MG63 (cell line): ENCODE measurements around the gene TMEM248. TPM values are rescaled to one million over a fixed set of nuclear protein-coding genes. Genes with fewer than 3 reads are reported as not detected.

ENCODE experiments used
- DNase-seq: peaks from one replicate; pipeline ENCODE4 v3.0.0-alpha.2; 2020
- H3K27me3 ChIP-seq: fragments of 250-450 bp; sonication (Bioruptor Pico); 2 replicates; pipeline ENCODE4 v1.5.1; 2020; ENCODE audit warnings: mild to moderate bottlenecking, moderate library complexity
- H3K36me3 ChIP-seq: fragments of 250-450 bp; sonication (Bioruptor Pico); 2 replicates; pipeline ENCODE4 v1.5.1; 2020; ENCODE audit warnings: mild to moderate bottlenecking, moderate library complexity
- H3K4me3 ChIP-seq: fragments of 250-450 bp; sonication (Bioruptor Pico); 2 replicates; pipeline ENCODE4 v1.5.1; 2020; ENCODE audit warnings: mild to moderate bottlenecking, moderate library complexity
- H3K9me3 ChIP-seq: fragments of 250-450 bp; sonication (Bioruptor Pico); 2 replicates; pipeline ENCODE4 v1.5.1; 2020; ENCODE audit warnings: mild to moderate bottlenecking, moderate library complexity
- total RNA-seq: library from RNA; depleted of rRNA; stranded (reverse); fragments of >200 nt; shearing (Covaris generic); gene quantifications from 2 replicates; pipeline ENCODE4 v1.2.3, GENCODE V29; 2014; ENCODE audit warnings: low replicate concordance

Gene TMEM248
- total RNA-seq, 1 experiment from 2014 or later = 55.4 TPM

GRCh38 chr7:66928388-66928787 lies 7.4 kb downstream of the TMEM248 start:
- Histone ChIP-seq H3K36me3 (peaks cover 7% of the 10 kb centered on the region), H3K27me3 (no peaks in the 10 kb centered on the region), H3K4me3 (no peak overlapping the region), H3K9me3 (no peaks in the 10 kb centered on the region)
- no peak for DNase-seq

DNA sequence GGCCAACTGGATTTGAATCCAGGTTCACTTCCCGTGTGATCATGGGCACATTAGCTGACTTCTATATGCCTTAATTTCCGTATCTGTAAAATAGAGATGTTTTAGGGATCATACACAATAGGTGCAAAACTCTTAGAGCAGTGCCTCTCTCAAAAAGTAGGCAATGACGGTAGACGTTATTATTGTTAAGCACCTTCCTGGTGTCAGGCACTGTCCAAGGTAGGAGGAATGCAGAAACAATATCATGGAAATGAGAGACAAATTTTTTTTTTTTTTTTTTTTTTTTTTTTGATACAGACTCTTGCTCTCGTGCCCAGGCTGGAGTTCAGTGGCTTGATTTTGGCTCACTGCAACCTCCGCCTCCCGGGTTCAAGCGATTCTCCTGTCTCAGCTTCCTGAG lies 8.1 kb downstream of the TMEM248 start:
- no peak for DNase-seq
- H3K36me3 ChIP-seq = peaks cover 4% of the 10 kb centered on the region
- no peaks in the 10 kb centered on the region for H3K27me3 ChIP-seq
- H3K4me3 ChIP-seq = no peak overlapping the region
- H3K9me3 ChIP-seq = no peaks in the 10 kb centered on the region

GRCh38 chr7:66929935-66930334 lies 8.9 kb downstream of the TMEM248 start:
- H3K9me3 ChIP-seq = no peaks in the 10 kb centered on the region
- DNase-seq = no peak
- H3K36me3 ChIP-seq = peaks cover 4% of the 10 kb centered on the region
- no peak overlapping the region for H3K4me3 ChIP-seq
- H3K27me3 ChIP-seq = no peaks in the 10 kb centered on the region

DNA sequence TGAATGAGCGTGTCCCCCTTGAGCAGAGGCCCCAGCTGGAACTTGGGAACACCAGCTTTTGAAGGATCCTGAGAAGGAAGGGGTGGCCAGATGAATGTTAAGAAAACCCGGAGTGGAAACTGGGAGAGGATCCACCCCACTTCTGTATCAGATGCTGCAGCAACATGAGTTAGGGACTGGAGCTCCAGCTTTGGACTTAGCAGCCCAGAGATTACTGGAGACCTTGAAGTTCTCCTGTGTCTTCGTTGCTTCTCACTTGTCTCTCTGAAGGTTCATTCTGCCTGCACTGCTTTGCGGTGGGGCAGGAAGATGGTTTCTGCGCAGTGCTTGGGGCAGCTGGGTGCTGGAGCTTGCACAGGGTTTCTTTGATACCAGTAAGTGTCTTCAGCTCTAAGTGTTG lies 9.3 kb downstream of the TMEM248 start:
- Histone ChIP-seq H3K4me3 (no peak overlapping the region), H3K36me3 (peaks cover 4% of the 10 kb centered on the region), H3K9me3 (no peaks in the 10 kb centered on the region), H3K27me3 (no peaks in the 10 kb centered on the region)
- DNase-seq = no peak

GRCh38 chr7:66933469-66933868 lies 12.4 kb downstream of the TMEM248 start:
- Histone ChIP-seq H3K9me3 (no peaks in the 10 kb centered on the region), H3K4me3 (no peak overlapping the region), H3K27me3 (no peaks in the 10 kb centered on the region), H3K36me3 (peaks cover 7% of the 10 kb centered on the region)
- DNase-seq = no peak

GRCh38 chr7:66937940-66938339 lies 16.9 kb downstream of the TMEM248 start:
- DNase-seq = no peak
- no peak overlapping the region for H3K4me3 ChIP-seq
- H3K36me3 ChIP-seq = peaks cover 8% of the 10 kb centered on the region
- H3K27me3 ChIP-seq = no peaks in the 10 kb centered on the region
- no peaks in the 10 kb centered on the region for H3K9me3 ChIP-seq

GRCh38 chr7:66939325-66939724 lies 18.3 kb downstream of the TMEM248 start:
- Histone ChIP-seq H3K27me3 (no peaks in the 10 kb centered on the region), H3K36me3 (peaks cover 8% of the 10 kb centered on the region), H3K4me3 (no peak overlapping the region), H3K9me3 (no peaks in the 10 kb centered on the region)
- DNase-seq = no peak

DNA sequence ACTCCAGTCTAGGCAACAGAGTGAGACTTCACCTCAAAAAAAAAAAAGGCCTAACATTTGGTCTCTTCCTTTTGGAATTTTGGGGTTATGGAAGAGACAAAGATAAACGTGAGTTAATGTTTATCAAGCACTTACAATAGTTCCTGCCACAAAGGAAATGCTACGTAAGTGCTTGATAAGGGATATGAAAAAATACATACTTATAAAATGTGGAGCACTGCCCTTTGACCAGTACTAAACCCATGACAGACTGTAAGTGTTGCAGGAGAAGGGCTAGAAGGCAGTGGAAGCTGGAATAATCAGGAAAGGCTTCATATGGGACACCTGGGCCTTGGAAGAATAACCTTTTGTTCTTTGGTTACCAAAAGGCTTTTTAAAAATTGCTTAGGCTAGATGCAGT lies 25.5 kb downstream of the TMEM248 start:
- peaks cover 20% of the 10 kb centered on the region for H3K36me3 ChIP-seq
- H3K4me3 ChIP-seq = no peak overlapping the region
- H3K27me3 ChIP-seq = no peaks in the 10 kb centered on the region
- DNase-seq = no peak
- no peaks in the 10 kb centered on the region for H3K9me3 ChIP-seq

DNA sequence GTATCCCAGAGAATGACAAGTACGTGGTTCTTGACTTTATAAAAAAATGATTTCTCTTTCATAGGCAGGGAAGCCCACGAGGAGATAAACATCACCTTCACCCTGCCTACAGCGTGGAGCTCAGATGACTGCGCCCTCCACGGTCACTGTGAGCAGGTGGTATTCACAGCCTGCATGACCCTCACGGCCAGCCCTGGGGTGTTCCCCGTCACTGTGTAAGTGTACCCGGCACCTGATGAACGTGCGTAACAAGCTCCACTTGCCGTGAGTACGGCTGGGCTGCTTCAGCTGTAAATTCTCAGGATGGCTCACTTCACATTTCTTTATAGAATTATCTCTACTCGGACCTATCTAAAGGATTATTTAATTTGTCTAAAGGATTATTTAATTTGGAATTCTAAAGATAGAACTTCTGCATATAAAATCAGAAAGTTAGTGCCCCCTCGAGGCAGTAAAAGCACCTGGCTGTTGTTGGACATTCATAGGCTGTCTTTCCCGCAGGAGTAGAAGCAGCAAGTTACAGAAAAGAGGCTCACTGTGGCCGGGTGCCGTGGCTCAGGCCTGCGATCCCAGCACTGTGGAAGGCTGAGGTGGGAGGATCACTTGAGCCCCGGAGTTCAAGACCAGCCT lies 27.6 kb downstream of the TMEM248 start:
- H3K36me3 ChIP-seq = peaks cover 19% of the 10 kb centered on the region
- no peak for DNase-seq

GRCh38 chr7:66950311-66950710 lies 29.3 kb downstream of the TMEM248 start:
- H3K27me3 ChIP-seq = no peaks in the 10 kb centered on the region
- peaks cover 15% of the 10 kb centered on the region for H3K36me3 ChIP-seq
- no peak overlapping the region for H3K4me3 ChIP-seq
- no peaks in the 10 kb centered on the region for H3K9me3 ChIP-seq
- no peak for DNase-seq

More for the DNA sequence above, 27.6 kb downstream of the TMEM248 start:
- Histone ChIP-seq H3K9me3 (no peaks in the 10 kb centered on the region), H3K27me3 (no peaks in the 10 kb centered on the region), H3K4me3 (no peak overlapping the region)

GRCh38 chr7:66950763-66951162 lies 29.7 kb downstream of the TMEM248 start:
- DNase-seq = no peak
- peaks cover 15% of the 10 kb centered on the region for H3K36me3 ChIP-seq
- no peaks in the 10 kb centered on the region for H3K9me3 ChIP-seq
- H3K4me3 ChIP-seq = no peak overlapping the region
- H3K27me3 ChIP-seq = no peaks in the 10 kb centered on the region

DNA sequence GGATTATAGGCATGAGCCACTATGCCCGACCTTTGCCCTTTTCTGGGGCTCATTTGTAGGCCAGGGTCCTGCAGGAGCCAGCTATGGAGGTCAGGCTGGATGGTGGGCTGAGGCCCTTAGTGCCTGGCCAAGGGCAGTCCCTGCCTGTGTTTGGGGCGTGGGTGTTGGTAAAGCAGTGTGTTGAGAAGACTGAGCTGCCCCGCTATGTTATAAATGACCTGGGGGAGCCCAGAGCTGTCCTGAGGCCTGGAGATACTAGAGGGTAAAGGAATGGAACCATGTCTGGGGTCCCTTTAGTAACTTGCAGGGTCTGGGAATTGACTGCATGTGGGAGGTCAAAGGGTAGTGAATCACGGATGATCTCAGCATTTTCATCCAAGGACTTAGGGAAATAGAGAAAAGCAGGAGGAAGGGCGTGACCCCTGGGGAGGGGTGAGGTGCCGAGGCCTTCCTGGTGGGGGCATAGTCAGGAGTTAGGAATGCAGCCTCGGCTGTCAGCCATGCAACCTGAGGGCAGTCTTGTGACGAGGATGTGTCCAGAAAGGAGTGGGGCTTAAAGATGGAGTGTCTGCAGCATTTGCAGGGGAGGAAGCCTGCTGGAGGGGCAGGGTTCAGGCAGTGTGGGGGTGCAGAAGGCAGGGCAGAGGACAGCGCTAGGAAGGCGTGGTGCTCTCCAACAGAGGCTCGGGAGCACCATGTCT lies 31.5 kb downstream of the TMEM248 start:
- Histone ChIP-seq H3K36me3 (peaks cover 18% of the 10 kb centered on the region), H3K27me3 (no peaks in the 10 kb centered on the region)

DNA sequence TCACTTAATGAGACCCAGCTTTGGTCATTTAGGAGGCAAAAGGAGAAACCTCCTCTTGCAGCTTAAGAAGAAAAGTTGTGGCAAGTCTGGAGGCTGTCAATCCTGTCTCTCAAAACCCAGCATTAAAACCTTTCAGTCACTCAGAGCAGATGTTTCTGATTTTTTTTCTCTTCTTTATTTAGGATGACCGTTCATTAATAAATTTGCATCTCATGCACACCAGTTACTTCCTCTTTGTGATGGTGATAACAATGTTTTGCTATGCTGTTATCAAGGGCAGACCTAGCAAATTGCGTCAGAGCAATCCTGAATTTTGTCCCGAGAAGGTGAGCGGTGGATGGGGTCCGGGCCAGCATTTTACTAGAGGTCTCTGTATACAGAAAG lies 32.0 kb downstream of the TMEM248 start:
- H3K36me3 ChIP-seq = peaks cover 18% of the 10 kb centered on the region
- H3K4me3 ChIP-seq = no peak overlapping the region
- H3K9me3 ChIP-seq = no peaks in the 10 kb centered on the region
- DNase-seq = no peak
- H3K27me3 ChIP-seq = no peaks in the 10 kb centered on the region

More for the DNA sequence above, 31.5 kb downstream of the TMEM248 start:
- no peak overlapping the region for H3K4me3 ChIP-seq
- no peaks in the 10 kb centered on the region for H3K9me3 ChIP-seq
- DNase-seq = peak; percentile 81

GRCh38 chr7:66957595-66958290 lies 36.7 kb downstream of the TMEM248 start:
- peaks cover 6% of the 10 kb centered on the region; the same call in 1 of the 2 replicates for H3K36me3 ChIP-seq
- no peak for DNase-seq
- no peaks in the 10 kb centered on the region for H3K9me3 ChIP-seq
- H3K4me3 ChIP-seq = no peak overlapping the region
- H3K27me3 ChIP-seq = no peaks in the 10 kb centered on the region

DNA sequence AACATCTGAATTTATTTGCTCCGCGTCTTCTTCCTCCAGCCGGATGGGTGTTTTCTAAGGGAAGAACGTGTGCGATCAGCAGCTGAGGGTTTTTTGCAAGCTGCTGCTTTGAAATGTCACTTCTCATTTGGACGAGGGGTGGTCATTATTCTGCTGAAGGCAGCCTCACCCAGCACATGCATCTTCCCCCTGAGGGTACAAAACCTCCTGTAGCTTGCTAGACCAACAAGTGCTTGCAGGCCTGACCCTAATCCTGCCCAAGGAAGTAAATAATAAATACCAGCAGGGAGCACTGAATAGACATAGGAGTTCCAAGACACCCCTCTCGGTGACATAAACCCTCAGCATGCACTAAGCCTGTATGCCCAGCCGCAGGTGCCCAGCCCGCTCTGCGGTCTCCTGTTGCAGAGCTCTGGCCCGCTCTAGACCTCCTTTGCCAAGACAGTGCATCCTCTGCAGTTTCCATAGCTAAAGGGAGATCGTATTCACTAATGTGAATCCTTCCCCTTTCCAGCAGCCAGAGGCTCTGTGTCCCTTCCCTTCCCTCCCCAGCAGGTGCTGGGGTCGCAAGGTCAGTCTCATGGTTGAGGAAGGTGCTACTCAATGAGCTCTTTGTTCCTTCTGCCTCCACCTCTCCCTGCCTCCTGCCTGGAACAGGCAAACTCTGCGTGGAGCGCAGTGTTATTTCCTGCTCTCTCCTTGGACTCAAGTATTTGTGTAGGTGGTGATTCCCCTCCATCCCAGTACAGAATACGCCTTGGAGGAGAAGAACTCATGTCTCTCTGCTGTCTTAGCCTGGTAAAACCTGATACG lies 37.7 kb downstream of the TMEM248 start:
- no peaks in the 10 kb centered on the region for H3K9me3 ChIP-seq
- no peak overlapping the region for H3K4me3 ChIP-seq
- H3K36me3 ChIP-seq = peaks cover 6% of the 10 kb centered on the region; the same call in 1 of the 2 replicates
- H3K27me3 ChIP-seq = no peaks in the 10 kb centered on the region
- no peak for DNase-seq

DNA sequence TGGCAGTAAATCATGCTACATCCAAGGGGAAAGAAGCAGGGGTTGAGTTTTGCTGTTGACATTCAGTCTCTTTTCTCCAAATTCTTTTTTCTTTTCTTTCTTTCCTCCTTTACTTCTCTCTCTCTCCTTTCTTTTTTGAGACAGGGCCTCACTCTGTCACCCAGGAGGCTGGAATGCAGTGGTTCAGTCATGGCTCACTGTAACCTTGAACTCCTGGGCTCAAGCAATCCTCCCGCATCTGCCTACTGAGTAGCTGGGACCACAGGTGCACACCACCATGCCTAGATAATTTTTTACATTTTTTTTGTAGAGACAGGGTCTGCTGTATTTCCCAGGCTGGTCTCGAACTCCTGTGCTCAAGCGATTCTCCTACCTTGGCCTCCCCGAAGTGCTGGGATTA lies 39.2 kb downstream of the TMEM248 start:
- Histone ChIP-seq H3K27me3 (no peaks in the 10 kb centered on the region), H3K9me3 (no peaks in the 10 kb centered on the region), H3K36me3 (peaks cover 6% of the 10 kb centered on the region; the same call in 1 of the 2 replicates), H3K4me3 (no peak overlapping the region)
- DNase-seq = no peak

DNA sequence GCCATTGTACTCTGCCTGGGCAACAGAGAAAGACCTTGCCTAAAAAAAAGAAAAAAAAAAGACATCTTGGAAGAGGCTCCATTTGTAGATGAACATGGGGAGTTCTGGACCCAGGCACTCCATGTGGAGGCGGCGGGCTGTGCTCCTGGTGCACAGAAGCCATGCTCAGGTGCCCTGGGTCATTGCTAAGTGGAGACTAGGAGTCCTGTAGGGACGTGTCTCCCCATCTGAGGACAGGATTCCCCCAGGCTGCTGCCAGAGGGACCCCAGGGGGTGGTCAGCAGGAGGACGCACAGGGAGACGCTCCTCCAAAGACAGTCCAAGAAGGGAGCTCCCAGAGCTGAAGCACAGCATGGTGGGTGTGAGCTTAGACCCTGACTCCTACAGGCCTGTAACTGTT lies 40.1 kb downstream of the TMEM248 start:
- H3K4me3 ChIP-seq = no peak overlapping the region
- no peak for DNase-seq
- no peaks in the 10 kb centered on the region; the same call in 1 of the 2 replicates for H3K36me3 ChIP-seq
- no peaks in the 10 kb centered on the region for H3K27me3 ChIP-seq
- no peaks in the 10 kb centered on the region for H3K9me3 ChIP-seq
